Measurements from ENCODE around the gene AMN.

The AMN gene

DNA sequence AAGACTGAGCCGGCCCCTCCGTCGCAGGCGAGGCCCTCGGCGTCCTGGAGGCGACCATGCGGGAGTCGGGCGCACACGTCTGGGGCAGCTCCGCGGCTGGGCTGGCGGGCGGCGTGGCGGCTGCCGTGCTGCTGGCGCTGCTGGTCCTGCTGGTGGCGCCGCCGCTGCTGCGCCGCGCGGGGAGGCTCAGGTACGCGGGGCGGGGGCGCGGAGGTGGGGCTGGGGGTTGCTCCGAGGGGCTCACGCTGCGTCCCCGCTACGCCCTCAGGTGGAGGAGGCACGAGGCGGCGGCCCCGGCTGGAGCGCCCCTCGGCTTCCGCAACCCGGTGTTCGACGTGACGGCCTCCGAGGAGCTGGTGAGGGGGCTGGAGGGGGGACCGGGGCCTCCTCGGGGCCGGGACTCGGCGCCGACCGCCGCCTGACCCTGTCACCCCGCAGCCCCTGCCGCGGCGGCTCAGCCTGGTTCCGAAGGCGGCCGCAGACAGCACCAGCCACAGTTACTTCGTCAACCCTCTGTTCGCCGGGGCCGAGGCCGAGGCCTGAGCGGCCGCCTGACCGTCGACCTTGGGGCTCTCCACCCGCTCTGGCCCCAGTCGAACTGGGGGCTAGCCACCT lies 7.8 kb downstream of the AMN start:
- DNase-seq: no peak

DNA sequence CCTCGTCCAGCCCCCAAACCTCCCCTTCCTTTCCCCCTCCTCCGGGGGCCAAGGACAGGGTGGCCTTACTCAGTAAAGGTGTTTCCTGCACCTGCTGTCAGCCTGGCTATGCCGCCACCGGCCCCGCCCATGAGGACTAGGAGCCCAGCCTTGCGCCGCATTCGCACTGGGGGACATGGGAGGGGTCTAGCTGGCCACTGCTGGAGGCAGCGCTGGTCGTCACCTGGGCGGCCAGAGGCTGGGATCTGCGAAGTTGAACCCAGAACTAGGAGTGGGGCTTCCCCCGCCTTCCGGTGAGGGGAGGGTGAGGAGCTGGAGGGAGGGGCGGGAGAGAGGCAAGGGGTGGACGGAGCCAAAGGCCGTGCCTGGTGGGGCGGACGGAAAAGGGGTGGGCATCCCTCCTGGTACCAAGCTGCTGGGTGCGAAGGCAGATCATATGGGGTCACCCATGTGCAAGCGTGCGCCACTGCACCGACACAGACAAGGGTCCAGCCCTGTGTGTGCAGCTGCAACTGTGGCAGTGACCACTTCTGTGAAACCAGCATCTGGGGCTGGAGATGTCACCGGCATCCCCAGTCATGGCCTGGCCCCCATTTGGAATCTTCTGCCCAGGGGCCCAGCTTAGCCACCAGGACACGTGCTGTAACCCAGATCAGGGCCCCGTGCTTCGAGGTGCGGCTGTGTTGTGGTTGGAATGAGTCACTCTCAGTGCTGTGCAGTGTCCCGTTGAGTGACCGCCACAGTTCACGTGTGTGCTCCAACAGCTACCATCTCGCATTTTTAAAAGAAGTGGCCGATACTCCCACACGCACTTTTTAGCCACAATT lies 8.5 kb downstream of the AMN start:
- DNase-seq: no peak

DNA sequence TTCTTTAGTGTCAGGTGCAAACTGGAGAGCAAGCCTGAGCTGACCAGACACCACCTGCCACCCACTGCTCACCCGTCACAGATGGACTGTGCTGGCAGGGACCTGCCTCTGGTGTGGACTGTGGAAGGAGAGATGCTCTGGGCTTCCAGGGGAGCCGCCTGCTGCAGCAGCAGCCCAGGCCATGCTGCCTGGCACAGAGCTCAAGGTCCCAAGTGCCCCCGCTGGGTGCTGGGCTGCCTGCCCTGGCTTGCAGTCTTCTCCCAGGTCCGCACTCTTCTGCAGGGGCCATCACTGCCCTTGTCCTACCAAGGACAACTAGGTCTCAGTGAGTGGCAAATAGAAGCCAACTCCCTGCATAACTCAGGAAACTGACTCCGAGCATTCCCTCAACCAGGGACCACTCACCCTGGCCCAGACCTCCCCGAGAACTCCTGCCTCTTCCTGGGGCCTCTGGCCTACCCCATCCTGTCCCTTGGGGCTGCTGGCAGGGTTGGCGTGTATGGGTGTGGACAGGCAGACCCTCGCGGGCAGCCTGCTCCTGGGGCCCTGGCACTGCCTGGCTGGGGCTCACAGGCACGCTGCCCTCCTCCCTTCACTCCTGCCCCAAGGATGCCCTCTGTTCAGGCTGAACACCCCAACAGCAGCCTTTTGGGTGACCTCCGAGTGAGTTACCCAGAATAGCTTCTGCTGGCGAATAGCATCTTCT lies 9.3 kb downstream of the AMN start:
- DNase-seq: no peak

DNA sequence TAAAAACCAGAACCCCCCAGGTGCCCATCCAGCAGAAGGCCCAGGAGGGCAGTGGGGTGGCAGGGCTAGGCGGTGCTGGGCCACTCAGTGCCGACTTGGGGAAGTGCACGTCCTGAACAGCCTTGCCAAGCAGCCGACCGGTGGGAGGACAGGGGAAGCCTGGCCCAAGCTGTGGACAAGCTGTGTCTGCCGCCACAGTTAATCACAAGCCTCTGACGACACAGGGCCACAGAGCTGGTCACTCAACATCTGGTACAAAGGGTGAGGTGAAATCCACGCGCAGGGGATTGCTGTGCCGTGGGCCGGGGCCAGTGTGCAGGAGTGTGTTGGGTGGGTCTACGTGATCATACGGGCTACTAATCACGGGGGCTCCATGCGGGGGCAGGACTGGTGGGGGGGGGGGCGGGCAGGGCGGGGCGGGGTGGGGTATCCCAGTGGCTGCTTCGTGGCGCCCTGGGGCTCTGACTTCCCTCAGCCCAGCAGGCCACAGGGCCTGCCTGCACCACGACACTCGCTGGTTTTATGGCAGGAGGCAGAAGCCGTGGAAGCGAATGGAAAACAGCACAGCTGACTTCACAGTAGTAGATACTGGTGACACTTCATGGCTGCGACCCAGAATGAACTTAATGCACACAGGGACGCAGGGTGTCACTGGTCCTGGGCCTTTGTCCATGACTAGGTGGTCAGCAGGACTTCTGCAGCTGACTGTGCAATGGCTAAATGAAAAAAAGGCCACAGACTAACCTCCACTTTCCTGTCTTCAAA lies 10.2 kb downstream of the AMN start:
- DNase-seq: no peak

DNA sequence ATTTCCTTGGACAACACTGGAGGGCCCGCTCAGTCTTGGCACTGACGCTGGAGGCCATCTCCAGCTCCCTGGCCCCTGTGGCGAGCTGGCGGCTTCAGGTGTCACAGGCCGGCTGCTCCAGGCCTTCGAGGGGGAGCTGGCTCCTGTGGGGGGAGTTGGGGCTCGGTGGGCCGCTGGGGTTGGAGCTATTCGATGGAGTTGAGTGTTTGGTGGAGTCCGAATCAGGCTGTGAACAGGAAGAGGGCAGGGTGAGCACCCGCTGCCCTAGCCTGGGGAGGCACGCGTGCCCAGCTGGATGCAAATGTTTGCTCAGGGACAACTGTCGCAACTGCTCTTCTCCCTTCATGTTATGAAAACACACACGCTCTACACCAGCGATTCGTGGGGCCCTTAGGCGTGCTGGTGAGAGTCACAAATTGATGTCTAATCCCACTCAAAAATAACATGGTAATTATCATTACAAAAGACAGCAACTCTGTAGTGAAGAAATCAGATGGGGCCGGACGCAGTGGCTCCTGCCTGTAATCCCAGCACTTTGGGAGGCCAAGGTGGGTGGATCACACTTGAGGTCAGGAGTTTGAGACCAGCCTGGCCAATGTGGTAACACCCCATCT lies 11.3 kb downstream of the AMN start:
- DNase-seq: no peak

DNA sequence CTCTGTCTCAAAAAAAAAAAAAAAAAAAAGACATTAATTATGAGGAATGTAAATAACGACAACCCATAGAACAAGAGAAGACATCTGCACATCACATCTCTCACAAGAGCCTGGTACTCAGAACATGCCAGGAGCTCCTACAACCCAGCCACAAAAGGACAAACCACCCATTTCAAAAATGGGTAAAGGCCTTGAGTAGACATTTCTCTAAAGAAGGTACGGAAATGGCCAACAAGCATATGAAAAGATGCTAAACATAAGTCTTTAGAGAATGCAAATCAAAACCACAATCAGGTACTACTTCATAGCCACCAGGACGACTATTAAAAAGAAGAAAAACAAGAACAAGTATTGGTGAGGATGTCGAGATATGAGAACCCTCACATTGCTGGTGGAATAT lies 13.3 kb downstream of the AMN start:
- no peak for DNase-seq

DNA sequence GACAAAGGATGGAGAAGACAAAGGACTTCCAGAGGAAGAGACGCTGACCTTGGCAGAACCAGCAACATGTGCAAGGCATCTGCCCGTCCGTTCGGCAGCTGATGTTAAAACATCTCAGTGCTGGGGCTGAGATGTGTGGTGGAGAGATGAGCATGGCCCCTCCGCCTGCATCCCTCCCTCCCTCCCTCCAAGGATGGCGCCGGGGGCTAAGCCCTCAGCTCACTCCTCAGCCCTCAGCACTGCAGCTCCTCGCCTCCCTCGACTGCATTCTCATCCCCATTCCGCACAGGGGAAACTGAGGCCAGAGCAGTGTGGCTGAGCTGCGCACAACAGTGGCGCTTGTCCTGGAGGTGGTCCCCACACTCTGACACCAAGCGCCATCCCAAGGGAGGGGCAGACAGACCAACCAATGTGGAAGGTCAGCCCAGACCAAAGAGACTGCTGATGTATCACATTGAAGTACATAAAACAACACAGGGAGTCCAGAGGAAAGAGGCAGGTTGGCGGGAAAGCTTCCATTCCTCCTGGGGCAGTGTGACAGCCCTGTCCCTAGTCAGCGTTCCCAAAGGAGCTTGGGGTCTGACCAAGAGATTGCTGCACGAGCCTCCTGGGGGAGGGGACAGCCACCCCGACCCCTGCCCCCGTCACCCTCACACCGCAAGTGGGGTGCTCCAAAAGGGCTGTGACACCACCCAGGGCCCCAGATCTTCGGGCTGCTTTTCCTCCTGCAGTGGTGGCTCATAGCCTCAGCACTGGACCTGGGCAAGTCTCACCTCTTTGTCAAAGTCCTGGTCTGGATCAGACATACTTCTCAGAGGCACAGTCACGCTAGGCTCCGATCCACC lies 15.1 kb downstream of the AMN start:
- DNase-seq: no peak

DNA sequence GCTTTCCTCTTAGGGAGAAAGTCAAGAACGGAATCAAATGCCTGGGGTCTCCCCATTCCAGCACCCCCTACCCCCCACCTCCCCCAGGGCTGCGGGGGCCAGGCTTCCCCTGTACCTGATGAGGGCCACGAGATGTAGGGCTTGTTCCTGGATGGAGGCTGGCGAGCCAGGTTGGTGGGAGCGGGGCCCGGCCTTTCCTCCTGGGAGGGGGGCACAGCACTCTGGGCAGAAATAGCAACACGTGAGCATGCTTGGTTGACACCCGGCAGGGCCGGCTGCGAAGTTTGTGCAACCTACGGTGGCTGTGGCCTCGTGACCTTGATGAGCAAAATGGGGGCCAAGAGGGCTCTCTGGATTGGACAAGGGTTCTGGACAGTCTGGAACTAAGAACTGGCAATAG lies 15.7 kb downstream of the AMN start:
- no peak for DNase-seq

DNA sequence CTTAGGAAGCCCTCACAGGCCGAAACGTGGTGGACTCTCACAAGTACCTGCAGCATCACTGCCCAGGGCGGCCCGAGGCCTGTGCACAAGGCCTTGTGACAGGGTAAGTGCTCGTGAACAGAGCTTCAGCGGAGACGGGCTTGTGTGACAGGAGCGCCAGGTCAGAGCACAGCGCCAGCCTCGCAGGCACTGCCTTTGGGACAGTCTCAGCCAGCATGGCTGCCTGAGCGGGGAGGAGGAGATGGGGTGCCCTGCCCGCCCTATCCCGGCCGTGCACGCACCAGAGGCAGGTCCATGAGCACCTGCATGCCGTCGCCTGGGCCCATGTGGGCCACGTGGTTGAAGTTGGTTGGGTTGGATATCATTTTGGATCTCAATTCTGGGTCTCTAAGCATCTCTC lies 16.9 kb downstream of the AMN start:
- DNase-seq: no peak

DNA sequence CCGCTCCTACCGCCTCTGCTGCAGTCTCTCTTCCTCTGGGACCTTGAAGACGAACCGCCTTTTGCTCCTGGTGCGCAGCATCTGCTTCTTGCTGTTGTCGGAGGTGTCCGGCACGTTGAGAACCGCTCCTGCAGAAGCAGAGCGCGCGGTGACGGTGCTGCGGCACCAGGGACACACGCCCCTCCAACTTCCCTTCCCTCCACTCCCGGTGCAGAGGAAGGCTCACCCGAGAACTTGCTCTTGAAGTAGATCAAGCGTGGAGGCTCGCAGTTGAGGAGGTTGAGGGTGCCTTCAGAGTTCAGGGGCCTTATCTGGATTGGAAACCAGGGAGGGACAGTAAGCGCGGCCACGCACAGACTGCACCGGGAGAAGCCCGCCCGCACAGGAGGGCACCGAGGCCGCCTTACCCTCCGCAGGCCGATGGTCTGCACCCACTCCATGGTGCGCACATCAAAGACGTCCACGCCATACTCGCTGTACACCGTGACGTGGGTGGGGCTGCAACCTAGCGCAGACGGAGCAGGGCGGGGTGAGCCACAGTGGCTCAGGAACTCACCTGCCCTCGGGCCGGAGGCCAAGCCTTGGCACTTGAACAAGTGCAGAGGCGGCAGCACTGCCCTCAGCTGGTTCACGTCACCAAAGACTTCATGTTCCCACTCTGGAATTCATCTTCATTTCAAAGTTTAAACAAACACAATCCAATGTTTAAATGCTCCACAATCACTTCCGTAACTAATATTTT lies 17.5 kb downstream of the AMN start:
- DNase-seq: no peak

DNA sequence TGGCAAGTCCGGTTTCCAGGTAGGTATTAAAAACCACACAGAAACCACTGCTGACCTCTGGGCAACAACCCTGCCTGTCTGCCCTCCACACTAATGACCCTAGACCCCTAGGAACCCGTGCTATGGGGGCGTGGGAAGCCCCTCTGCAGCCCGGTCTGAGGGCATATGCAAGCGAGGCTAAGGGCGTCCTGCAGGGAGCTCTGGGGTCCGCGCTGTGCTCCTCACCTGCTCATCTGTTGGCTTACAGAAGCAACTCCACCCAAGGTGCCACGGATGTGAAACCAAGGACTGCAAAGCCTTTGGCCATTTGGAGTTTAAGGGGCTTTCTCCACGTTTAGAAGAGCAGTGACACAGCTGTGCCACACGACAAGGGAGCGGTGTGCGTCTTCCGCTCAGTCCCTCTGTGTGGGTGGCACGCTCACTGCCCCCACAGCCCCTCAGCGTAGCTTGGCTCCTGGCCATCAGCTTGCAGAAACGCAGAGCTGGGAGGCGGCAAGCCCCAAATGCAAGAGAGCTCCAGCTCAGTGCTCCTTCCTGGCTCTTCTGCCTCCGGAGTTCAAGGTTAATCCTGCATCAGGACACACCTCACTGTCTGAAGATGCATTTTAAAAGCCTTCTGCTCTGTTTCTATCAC lies 18.4 kb downstream of the AMN start:
- no peak for DNase-seq

DNA sequence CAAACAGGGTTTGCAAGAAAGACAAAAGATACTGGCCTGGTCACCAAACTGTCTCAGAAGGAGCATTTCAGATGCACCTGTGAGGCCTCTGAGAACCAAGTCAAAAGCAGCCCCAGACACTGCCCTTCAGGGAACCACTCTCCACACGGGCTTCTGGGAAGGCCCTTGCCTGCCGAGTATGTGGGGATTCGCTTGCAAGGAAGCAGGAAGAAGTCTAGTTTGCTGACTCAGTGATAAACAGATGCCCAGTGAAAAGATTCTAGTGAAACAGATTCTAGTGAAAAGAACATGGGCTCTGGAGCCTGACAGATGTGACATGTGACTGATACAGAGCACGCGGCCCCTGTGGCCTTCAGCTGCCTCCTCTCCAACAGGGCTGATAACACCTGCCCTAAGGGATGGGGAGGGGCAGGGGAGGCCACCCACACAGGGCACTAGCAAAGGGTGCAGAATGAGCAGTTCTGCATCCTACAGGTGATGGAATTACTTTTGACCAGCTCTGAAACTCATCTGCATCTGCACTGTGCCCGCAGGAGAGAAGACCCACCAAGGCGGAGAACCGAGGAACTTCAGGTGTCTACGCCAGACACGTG lies 19.1 kb downstream of the AMN start:
- no peak for DNase-seq

DNA sequence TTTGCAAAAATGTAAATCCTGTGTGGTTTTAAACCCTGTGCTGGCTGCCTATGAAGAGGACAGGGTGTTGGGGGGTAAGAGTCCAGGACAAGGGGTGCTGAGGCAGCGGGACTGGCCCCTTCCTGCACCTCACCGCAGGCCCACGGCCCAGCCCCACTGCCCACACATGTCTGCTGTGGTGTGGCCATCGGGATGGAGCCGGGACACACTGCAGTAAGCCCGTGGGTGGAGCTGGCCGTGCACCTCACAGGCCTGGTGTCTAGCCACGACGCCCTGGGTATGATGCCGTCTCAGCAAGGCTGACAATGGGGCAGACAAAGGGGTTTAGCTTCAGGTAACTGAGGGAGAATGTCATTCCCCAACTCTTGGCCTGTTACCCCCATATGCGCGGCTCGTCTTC lies 19.6 kb downstream of the AMN start:
- DNase-seq: no peak

DNA sequence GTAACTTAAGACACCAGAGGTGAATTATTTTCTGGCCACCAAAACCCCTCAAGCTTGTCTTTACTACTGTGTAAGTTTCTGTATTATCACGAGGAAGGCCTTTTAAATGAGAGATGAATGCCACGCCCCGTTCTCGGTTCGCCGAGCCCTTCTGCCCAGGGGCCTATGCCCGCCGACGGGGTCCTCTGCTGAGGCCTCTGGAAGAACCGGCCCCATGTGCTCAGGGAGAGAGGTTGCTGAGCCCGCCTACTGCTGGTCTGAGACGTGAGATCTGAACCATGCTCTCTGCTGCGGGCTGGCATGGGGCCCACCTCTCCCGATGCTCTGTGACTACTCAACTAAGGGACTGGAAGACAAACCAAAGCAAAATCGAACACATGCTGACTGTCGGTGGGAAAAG lies 21.0 kb downstream of the AMN start:
- no peak for DNase-seq

DNA sequence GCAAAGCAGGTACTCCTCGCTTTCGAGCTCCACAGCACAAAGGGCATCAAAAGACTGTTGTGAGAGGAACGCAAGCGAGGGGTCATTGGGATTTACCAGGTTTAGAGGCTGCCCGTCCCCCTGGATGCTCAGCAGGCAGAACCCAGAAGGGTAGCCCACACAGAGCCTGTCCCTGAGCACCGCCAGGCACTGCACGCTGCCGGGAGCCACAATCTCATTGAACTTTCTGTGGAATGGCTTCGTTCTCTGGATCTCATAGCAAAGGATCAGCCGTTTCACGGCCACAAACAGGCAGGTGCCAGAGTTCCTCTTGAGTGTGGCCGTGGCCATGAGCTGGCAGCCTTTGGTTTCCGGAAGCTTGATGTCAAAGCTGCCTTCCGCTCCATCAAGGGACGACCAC lies 21.5 kb downstream of the AMN start:
- no peak for DNase-seq

DNA sequence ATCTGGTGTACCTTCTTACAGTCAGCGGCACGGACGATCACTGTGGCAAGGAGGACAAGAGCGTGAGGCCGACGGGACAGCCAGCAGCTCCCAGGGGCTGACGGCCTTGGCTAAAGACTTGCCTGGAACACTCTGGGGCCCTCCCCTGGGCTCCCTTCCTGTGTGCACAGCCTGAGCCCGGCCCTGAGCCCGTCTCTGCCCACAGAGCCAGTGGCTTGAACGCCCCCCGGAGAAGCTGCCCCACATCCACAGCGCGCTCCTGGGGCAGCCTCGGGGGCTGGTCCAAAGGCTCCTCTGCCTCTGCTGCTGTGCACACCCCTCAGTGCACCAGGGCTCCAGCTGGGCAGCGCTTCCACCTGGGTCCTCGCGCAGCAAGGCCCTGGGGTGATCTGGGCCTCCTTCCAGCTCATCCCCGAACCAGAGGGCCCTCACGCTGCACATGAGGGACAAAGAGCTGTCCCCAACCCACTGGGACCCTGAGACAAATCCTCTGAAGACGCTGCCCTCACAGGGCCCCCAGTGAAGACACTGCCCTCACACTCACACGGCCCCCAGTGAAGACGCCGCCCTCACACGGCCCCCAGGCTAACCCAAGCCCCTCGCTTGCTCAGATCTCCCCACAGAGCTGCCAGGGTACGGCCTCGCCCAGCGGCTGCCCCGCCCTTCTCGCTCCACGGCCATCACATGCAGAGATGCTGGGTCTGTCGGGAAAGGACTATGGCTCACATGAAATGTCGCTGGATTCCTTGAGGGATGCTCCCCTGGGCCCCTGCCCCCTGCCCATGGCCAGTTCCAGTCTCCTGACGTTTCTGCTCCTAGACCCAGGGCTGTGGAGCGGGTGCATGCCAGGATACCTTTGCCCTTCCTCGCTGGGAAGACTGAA lies 22.2 kb downstream of the AMN start:
- no peak for DNase-seq

DNA sequence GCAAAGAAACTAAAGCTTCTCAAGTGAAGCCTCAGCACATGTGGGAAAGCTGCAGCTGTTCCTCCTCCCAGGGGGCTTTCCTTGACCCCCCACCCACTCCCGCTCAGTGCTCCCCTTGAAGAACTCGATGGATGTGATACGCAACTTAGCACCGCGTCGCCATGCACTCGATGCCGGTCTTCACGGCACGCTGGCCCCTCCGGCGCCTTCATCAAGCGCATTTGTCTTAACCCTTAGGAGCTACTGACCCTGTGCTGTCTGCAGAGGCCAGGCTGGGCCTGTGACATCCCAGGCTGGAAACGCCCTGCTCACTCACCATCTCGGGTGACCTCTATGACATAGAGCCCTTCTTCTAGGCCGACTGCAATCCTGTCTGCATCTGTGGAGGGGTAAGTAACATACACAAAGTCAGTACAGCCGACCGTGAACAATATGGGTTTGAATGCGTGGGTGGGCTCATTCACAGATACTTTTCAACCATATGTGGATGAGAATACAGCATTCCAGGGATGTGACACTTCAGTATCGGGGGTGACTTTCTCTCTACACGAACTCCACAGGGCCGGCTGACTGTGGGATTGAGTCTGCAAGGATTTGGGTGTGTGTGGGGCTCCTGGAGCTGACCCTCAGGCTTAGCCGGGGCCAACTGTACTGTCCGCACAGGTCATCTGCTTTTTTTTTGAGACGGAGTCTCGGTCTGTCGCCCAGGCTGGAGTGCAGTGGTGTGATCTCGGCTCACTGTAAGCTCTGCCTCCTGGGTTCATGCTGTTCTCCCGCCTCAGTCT lies 23.1 kb downstream of the AMN start:
- no peak for DNase-seq

DNA sequence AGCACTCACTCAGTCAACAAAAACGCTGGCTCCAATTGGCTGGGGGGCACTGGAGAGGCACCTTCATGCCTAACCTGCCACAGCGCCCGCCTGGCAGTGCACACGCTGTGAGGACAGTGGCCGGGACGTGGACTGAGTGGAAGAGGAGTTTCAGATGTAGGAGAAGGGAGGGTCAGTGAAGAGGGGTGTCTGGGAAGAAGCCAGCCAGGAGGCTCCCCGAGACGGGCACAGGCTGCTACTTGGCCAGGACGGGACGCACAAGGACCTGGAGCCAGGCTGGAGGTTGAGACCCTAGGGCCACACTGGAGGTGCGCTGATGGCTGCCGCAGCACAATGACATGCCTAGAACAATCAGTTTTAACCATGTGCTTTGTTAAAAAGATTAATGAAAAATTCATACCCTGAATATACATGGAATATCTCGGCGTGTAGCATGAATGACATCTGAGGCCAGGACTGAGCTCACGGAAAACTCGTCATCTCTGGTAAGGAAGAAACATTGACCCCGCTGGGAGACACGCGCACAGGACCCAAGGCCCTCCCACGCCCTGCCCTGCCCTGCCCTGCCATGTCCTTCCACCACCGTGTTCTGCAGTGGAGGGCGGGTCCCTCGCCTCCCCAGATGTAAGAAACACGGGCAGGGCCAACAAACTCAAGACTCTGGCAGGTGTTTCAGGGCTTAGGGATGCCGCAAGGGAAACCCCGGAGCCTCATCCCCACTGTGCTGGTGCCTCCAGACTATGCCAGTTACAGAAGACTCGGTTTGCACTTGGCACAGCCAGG lies 25.0 kb downstream of the AMN start:
- DNase-seq: no peak

Data from DMS79 (cell line).